ENCODE results near the gene KRTAP23-1. TPM values are rescaled to one million over a fixed set of nuclear protein-coding genes. Genes with fewer than 3 reads are reported as not detected.

Gene KRTAP23-1
- total and polyA plus RNA-seq, 2 of the 8 experiments (the other 6 are each of a cell fraction or from before 2014, with no cell fraction given) = not detected

- no peak for FAIRE-seq
These were observed 3.1 kb upstream of the KRTAP23-1 start for GRCh38 chr21:30351534-30351933.

More at GRCh38 chr21:30351534-30351933, 3.1 kb upstream of the KRTAP23-1 start:
- Histone ChIP-seq H3K79me2 (ENCODE audit: control insufficient read depth in 1 of 2, insufficient read depth in 2 of 2, low read length in 2 of 2) (no peaks in the 10 kb centered on the region), H2BK15ac (ENCODE audit: low read length) (no peak overlapping the region), H3K23ac (ENCODE audit: insufficient read length) (no peak overlapping the region), H2BK5ac (ENCODE audit: low read depth, low read length) (no peak overlapping the region), H3K9ac (replicated peaks in 1 of 4; ENCODE audit: extremely low read depth in 1 of 4, low read depth in 3 of 4, low read length in 3 of 4) (no peak overlapping the region), H3K36me3 (ENCODE audit: control insufficient read depth in 2 of 4, insufficient read depth in 4 of 4, low read length in 3 of 4) (no peaks in the 10 kb centered on the region), H3K27me3 (replicated peaks in 1 of 4; ENCODE audit: control insufficient read depth in 3 of 4, extremely low read depth in 1 of 4, insufficient read depth in 3 of 4, low read length in 3 of 4) (no peaks in the 10 kb centered on the region), H3K27ac (ENCODE audit: low read depth, low read length) (no peak overlapping the region), H4K5ac (ENCODE audit: insufficient read length, low read depth, low read length) (no peak overlapping the region), H2BK12ac (ENCODE audit: low read depth, low read length) (no peak overlapping the region), H3K4ac (replicated peaks; ENCODE audit: insufficient read length, low read depth, low read length) (no peak overlapping the region), H4K8ac (ENCODE audit: extremely low read depth, insufficient read depth, low read length) (no peak overlapping the region), H2BK120ac (replicated peaks; ENCODE audit: low read depth, low read length) (no peak overlapping the region), H3K23me2 (ENCODE audit: low read depth, low read length) (no peaks in the 10 kb centered on the region), H2AFZ (ENCODE audit: low read length) (no peak overlapping the region), H2BK20ac (ENCODE audit: low read length) (no peak overlapping the region), H3K9me3 (ENCODE audit: insufficient read depth in 2 of 2, low read depth in 1 of 2, low read length in 1 of 2) (no peaks in the 10 kb centered on the region), H3K18ac (ENCODE audit: extremely low read depth, low read length) (no peak overlapping the region), H3K79me1 (ENCODE audit: low read depth, low read length) (no peaks in the 10 kb centered on the region), H3K4me3 (ENCODE audit: extremely low read depth in 1 of 4, insufficient read depth in 2 of 4, low read depth in 3 of 4, low read length in 4 of 4) (no peak overlapping the region), H3K14ac (ENCODE audit: insufficient read length) (no peak overlapping the region), H3K56ac (replicated peaks; ENCODE audit: insufficient read length, low read depth, low read length) (no peak overlapping the region), H2AK5ac (ENCODE audit: low read depth, low read length) (no peak overlapping the region), H3K4me2 (ENCODE audit: insufficient read depth in 1 of 2, low read depth in 2 of 2, low read length in 2 of 2) (no peak overlapping the region), H4K20me1 (replicated peaks in 1 of 2; ENCODE audit: control insufficient read depth in 1 of 2, insufficient read depth in 2 of 2, low read length in 2 of 2) (no peaks in the 10 kb centered on the region), H4K91ac (replicated peaks; ENCODE audit: insufficient read length, low read length) (no peak overlapping the region), H3K4me1 (replicated peaks in 1 of 4; ENCODE audit: control insufficient read depth in 3 of 4, insufficient read depth in 4 of 4, low read length in 3 of 4) (peaks cover 0 to 2% (median 0%) of the 10 kb centered on the region in 4 experiments; a peak in 2 of 7 replicates)
- CTCF ChIA-PET (ENCODE audit: partially characterized antibody) = interaction anchor here (0.9 to 1.3 kb wide), 3 partner anchors 9 to 26 kb away, joined by 3 read pairs; no protein-coding TSS in a partner anchor
- WGBS, 2 experiments (ENCODE audit: extremely low coverage in 1 of 2, insufficient coverage in 1 of 2, insufficient read length in 1 of 2, insufficient replicate concordance in 2 of 2, low coverage in 1 of 2, low lambda C conversion rate in 2 of 2, missing lambda C conversion rate in 1 of 2) = 90% methylated on average over 1 of the region's 1 CpG; no CpG with 5 or more reads in 1 of the 2 experiments
- TF ChIP-seq CHD2 (IDR thresholded peaks at IDR 0.05; ENCODE audit: low read length) (no peak), CHD1 (IDR thresholded peaks at IDR 0.05; ENCODE audit: low read depth, low read length) (no peak), TAF7 (optimal IDR thresholded peaks at IDR 0.05; ENCODE audit: borderline replicate concordance, low read depth, low read length) (no peak)
- POLR2A ChIA-PET (ENCODE audit: partially characterized antibody) = no interaction called here
- DNase-seq (ENCODE audit: low read depth in 1 of 2, low spot score in 2 of 2) = no peak

All from H1 (cell line).